SK-N-SH treated with all-trans-retinoic acid at 6 μM for 48 hours (cell line): ENCODE results near the gene HPF1.

ENCODE experiments used
- ATAC-seq: fragments of 200-7000 bp; cut with Tn5 transposase; 3 replicates; pipeline ENCODE4 v1.9.1; 2020; ENCODE audit warnings: mild to moderate bottlenecking, moderate library complexity
- CREB5 ChIP-seq: fragments of 250-450 bp; sonication (Bioruptor Pico); IDR thresholded peaks from 2 replicates; pipeline ENCODE4 v1.5.1; 2020; ENCODE audit warnings: low read depth, mild to moderate bottlenecking, moderate library complexity
- CSDC2 ChIP-seq: fragments of 250-450 bp; sonication (Bioruptor Pico); IDR thresholded peaks from 2 replicates; pipeline ENCODE4 v1.5.0; 2020; ENCODE audit warnings: mild to moderate bottlenecking, moderate library complexity
- ESRRG ChIP-seq: fragments of 250-450 bp; sonication (Bioruptor Pico); IDR thresholded peaks from 2 replicates; pipeline ENCODE4 v1.6.1; 2021; ENCODE audit warnings: mild to moderate bottlenecking
- GLIS3 ChIP-seq: fragments of 250-450 bp; sonication (Bioruptor Pico); IDR thresholded peaks from 2 replicates; pipeline ENCODE4 v1.5.0; 2020; ENCODE audit warnings: mild to moderate bottlenecking, moderate library complexity
- OSR1 ChIP-seq: fragments of 250-450 bp; sonication (Bioruptor Pico); IDR thresholded peaks from 2 replicates; pipeline ENCODE4 v1.8.0; 2022; ENCODE audit warnings: moderate library complexity, mild to moderate bottlenecking, inconsistent platforms
- PATZ1 ChIP-seq: fragments of 250-450 bp; sonication (Bioruptor Pico); IDR thresholded peaks from 2 replicates; pipeline ENCODE4 v1.8.0; 2020; ENCODE audit warnings: mild to moderate bottlenecking, moderate library complexity, borderline replicate concordance
- POU6F1 ChIP-seq: fragments of 250-450 bp; sonication (Bioruptor Pico); IDR thresholded peaks from 2 replicates; pipeline ENCODE4 v1.8.0; 2021; ENCODE audit warnings: low read depth, mild to moderate bottlenecking, moderate library complexity, borderline replicate concordance
- PPARA ChIP-seq: fragments of 250-450 bp; sonication (Bioruptor Pico); IDR thresholded peaks from 2 replicates; pipeline ENCODE4 v1.5.0; 2020; ENCODE audit warnings: mild to moderate bottlenecking, borderline replicate concordance
- RARB ChIP-seq: fragments of 250-450 bp; sonication (Bioruptor Pico); IDR thresholded peaks from 2 replicates; pipeline ENCODE4 v1.8.0; 2021; ENCODE audit warnings: mild to moderate bottlenecking, moderate library complexity
- SNAI2 ChIP-seq: fragments of 250-450 bp; sonication (Bioruptor Pico); IDR thresholded peaks from 2 replicates; pipeline ENCODE4 v1.5.0; 2020; ENCODE audit warnings: mild to moderate bottlenecking, moderate library complexity
- TCF4 ChIP-seq: fragments of 250-450 bp; sonication (Bioruptor Pico); IDR thresholded peaks from 2 replicates; pipeline ENCODE4 v1.8.0; 2021; ENCODE audit warnings: mild to moderate bottlenecking, moderate library complexity, borderline replicate concordance
- ZFP3 ChIP-seq: fragments of 250-450 bp; sonication (Bioruptor Pico); IDR thresholded peaks from 2 replicates; pipeline ENCODE4 v1.5.0; 2020; ENCODE audit warnings: mild to moderate bottlenecking, moderate library complexity
- ZFP30 ChIP-seq: fragments of 450-650 bp; formaldehyde crosslinking; IDR thresholded peaks from 2 replicates; pipeline ENCODE4 v1.5.0; 2022; ENCODE audit warnings: mild to moderate bottlenecking, moderate library complexity
- ZNF565 ChIP-seq: fragments of 450-650 bp; formaldehyde crosslinking; conservative IDR thresholded peaks from 2 replicates; pipeline ENCODE4 v1.5.0; 2020; ENCODE audit warnings: low read depth, mild to moderate bottlenecking, moderate library complexity
- ZNF70 ChIP-seq: fragments of 450-650 bp; formaldehyde crosslinking; IDR thresholded peaks from 2 replicates; pipeline ENCODE4 v1.5.0; 2020; ENCODE audit warnings: mild to moderate bottlenecking, moderate library complexity
- ZNF8 ChIP-seq: fragments of 450-650 bp; formaldehyde crosslinking; IDR thresholded peaks from 2 replicates; pipeline ENCODE4 v1.5.0; 2020; ENCODE audit warnings: mild to moderate bottlenecking, moderate library complexity
- TF ChIP-seq, protein P1 (sequence below): fragments of 250-450 bp; sonication (Bioruptor Pico); IDR thresholded peaks from 2 replicates; pipeline ENCODE4 v1.5.1; 2021; ENCODE audit warnings: mild to moderate bottlenecking, moderate library complexity
- TF ChIP-seq, protein P2 (sequence below): fragments of 250-450 bp; sonication (Bioruptor Pico); IDR thresholded peaks from 2 replicates; pipeline ENCODE4 v1.5.0; 2020; ENCODE audit warnings: mild to moderate bottlenecking, moderate library complexity

The HPF1 gene

DNA sequence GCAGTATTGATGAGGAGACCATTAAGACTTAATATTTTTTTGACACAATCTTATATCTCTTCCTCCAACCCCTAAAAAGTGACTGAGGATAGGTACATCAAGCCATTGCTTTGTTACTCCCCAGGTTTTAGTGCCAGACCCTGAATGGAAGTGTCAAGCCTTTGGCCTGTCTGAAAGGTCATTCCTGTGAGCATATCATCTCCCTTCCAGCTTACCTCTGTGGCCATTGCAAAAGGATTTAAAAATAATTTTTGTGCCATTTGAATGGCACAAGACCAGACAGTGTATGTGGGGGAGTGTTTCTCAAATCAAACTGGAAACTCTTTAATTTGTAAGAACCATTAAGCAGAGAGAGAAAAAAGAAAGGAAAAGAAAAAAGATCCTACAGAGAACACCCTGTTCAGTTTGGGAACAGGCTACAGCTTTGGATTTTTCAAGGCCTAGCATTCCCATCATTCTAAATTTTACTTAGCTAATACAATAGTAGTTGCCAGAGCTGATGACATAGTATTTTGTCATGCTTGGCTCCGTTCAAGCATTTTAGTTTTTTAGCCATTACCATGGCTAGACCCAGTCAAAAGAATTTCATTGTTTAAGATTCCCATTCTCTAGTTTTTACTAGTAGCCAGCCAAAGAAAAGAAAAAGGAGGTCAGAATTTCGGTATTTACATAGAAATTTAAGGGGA lies 49.6 kb downstream of the HPF1 start (continued):
- TF ChIP-seq POU6F1 (CRISPR knock-in tag) (no peak), CSDC2 (CRISPR knock-in tag) (no peak), CREB5 (CRISPR knock-in tag) (no peak), ZFP3 (CRISPR knock-in tag) (no peak), OSR1 (no peak), GLIS3 (CRISPR knock-in tag) (no peak), ESRRG (CRISPR knock-in tag) (no peak)

DNA sequence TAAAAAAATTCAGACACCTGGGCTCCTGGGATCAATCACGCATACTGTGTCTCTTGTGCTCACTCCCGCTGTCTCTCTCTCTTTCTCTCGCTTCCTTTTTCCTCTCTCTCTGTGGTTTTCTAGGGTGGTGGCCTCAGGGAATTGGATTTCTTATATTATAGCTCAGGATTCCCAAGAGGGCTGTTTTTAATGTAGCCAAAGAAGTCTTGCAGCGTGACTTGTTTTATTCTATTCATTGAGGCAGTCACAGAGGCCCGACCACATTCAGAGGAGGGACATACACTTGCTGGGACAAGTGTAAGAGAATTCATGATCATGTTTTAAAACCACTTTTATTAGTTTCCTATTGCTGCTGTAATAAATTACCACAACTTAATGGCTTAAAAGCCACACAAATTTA lies 59.4 kb downstream of the HPF1 start:
- no peak for ATAC-seq
- TF ChIP-seq PATZ1 (CRISPR knock-in tag) (no peak), ZNF70 (no peak), ZFP3 (CRISPR knock-in tag) (no peak), ZNF565 (CRISPR knock-in tag) (no peak), GLIS3 (CRISPR knock-in tag) (no peak), POU6F1 (CRISPR knock-in tag) (no peak)

GRCh38 chr4:169690787-169691186 lies 67.0 kb downstream of the HPF1 start:
- TF ChIP-seq ZNF8 (CRISPR knock-in tag) (no peak), OSR1 (no peak), PATZ1 (CRISPR knock-in tag) (no peak), RARB (CRISPR knock-in tag) (no peak), ZNF70 (no peak), PPARA (no peak), ESRRG (CRISPR knock-in tag) (no peak), GLIS3 (CRISPR knock-in tag) (no peak), ZNF565 (CRISPR knock-in tag) (no peak), CREB5 (CRISPR knock-in tag) (no peak), CSDC2 (CRISPR knock-in tag) (no peak), ZFP3 (CRISPR knock-in tag) (no peak), SNAI2 (CRISPR knock-in tag) (no peak), ZFP30 (no peak), TCF4 (CRISPR knock-in tag) (no peak), POU6F1 (CRISPR knock-in tag) (no peak)
- TF ChIP-seq, protein P1, sequence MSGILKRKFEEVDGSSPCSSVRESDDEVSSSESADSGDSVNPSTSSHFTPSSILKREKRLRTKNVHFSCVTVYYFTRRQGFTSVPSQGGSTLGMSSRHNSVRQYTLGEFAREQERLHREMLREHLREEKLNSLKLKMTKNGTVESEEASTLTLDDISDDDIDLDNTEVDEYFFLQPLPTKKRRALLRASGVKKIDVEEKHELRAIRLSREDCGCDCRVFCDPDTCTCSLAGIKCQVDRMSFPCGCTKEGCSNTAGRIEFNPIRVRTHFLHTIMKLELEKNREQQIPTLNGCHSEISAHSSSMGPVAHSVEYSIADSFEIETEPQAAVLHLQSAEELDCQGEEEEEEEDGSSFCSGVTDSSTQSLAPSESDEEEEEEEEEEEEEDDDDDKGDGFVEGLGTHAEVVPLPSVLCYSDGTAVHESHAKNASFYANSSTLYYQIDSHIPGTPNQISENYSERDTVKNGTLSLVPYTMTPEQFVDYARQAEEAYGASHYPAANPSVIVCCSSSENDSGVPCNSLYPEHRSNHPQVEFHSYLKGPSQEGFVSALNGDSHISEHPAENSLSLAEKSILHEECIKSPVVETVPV, result no peak
- TF ChIP-seq, protein P2, sequence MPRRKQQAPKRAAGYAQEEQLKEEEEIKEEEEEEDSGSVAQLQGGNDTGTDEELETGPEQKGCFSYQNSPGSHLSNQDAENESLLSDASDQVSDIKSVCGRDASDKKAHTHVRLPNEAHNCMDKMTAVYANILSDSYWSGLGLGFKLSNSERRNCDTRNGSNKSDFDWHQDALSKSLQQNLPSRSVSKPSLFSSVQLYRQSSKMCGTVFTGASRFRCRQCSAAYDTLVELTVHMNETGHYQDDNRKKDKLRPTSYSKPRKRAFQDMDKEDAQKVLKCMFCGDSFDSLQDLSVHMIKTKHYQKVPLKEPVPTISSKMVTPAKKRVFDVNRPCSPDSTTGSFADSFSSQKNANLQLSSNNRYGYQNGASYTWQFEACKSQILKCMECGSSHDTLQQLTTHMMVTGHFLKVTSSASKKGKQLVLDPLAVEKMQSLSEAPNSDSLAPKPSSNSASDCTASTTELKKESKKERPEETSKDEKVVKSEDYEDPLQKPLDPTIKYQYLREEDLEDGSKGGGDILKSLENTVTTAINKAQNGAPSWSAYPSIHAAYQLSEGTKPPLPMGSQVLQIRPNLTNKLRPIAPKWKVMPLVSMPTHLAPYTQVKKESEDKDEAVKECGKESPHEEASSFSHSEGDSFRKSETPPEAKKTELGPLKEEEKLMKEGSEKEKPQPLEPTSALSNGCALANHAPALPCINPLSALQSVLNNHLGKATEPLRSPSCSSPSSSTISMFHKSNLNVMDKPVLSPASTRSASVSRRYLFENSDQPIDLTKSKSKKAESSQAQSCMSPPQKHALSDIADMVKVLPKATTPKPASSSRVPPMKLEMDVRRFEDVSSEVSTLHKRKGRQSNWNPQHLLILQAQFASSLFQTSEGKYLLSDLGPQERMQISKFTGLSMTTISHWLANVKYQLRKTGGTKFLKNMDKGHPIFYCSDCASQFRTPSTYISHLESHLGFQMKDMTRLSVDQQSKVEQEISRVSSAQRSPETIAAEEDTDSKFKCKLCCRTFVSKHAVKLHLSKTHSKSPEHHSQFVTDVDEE (CRISPR knock-in tag), result no peak
- no peak for ATAC-seq
